SK-N-SH (cell line): Measurements from ENCODE around the gene ANKRD62. TPM values are rescaled to one million over a fixed set of nuclear protein-coding genes. Genes with fewer than 3 reads are reported as not detected.

ENCODE experiments used
- CTCF ChIA-PET: fragments of 300-600, 350-600 bp; formaldehyde crosslinking; extraction: SDS; loops from one replicate; lab custom pipeline; 2021; lab: Yijun Ruan, JAX
- POLR2A ChIA-PET: fragments of 350-600 bp; sonication (Branson Sonifier 250); formaldehyde crosslinking; extraction: SDS; loops from one replicate; lab custom pipeline; 2020; ENCODE audit warnings: antibody characterized with exemption, inconsistent platforms; lab: Yijun Ruan, JAX
- DNase-seq: peaks from one replicate; pipeline ENCODE4 v3.0.0; 2012
- H2AFZ ChIP-seq: fragments of 200-600 bp; sonication (generic); 2 replicates; pipeline ENCODE4 v1.8.1; 2016; ENCODE audit warnings: antibody characterized with exemption, mild to moderate bottlenecking, low read depth
- H3F3A ChIP-seq: fragments of 200-600 bp; sonication (generic); replicated peaks from 2 replicates; pipeline ENCODE3; 2016; ENCODE audit warnings: antibody characterized with exemption, mild to moderate bottlenecking; ENCODE audit not compliant: insufficient read depth
- H3K27ac ChIP-seq, 2 experiments: fragments of 200-500 bp in 1 of 2; fragments of 200-600 bp in 1 of 2; sonication (Bioruptor generic) in 1 of 2; sonication (generic), shearing (Covaris generic) in 1 of 2; 2 replicates each; pipeline versions ENCODE4 v1.5.1 to v1.6.1; 2014 to 2016; ENCODE audit warnings: low read depth in 2 of 2, inconsistent platforms in 1 of 2, low read length in 1 of 2, mild to moderate bottlenecking in 1 of 2, mixed read lengths in 1 of 2
- H3K27me3 ChIP-seq: fragments of 200-600 bp; sonication (generic), shearing (Covaris generic); 2 replicates; pipeline ENCODE4 v1.6.1; 2016; ENCODE audit warnings: mixed run types; ENCODE audit not compliant: insufficient read depth
- H3K36me3 ChIP-seq, 2 experiments: fragments of 200-500 bp in 1 of 2; fragments of 200-600 bp in 1 of 2; sonication (Bioruptor generic) in 1 of 2; sonication (generic) in 1 of 2; replicated peaks in 1 of 2; 2 replicates each; pipeline versions ENCODE3 to v1.5.1; 2014 to 2016; ENCODE audit warnings: low read length in 1 of 2, mild to moderate bottlenecking in 1 of 2; ENCODE audit not compliant: insufficient read depth in 2 of 2, control insufficient read depth in 1 of 2
- H3K4me1 ChIP-seq, 2 experiments: fragments of 200-500 bp in 1 of 2; fragments of 200-600 bp in 1 of 2; sonication (Bioruptor generic) in 1 of 2; sonication (generic), shearing (Covaris generic) in 1 of 2; 2 replicates each; pipeline versions ENCODE4 v1.5.1 to v1.6.1; 2014 to 2016; ENCODE audit warnings: low read depth in 1 of 2, low read length in 1 of 2, mixed run types in 1 of 2; ENCODE audit not compliant: insufficient read depth in 2 of 2, control insufficient read depth in 1 of 2
- H3K4me2 ChIP-seq: fragments of 200-600 bp; sonication (generic), shearing (Covaris generic); 2 replicates; pipeline ENCODE4 v1.6.1; 2017; ENCODE audit warnings: mixed run types
- H3K4me3 ChIP-seq, 2 experiments: fragments of 200-500 bp in 1 of 2; fragments of 200-600 bp in 1 of 2; sonication (Bioruptor generic) in 1 of 2; sonication (generic), shearing (Covaris generic) in 1 of 2; 2 replicates each; pipeline versions ENCODE4 v1.5.1 to v1.8.1; 2014 to 2016; ENCODE audit warnings: low read depth in 2 of 2, inconsistent platforms in 1 of 2, low read length in 1 of 2, mild to moderate bottlenecking in 1 of 2, mixed read lengths in 1 of 2, moderate library complexity in 1 of 2
- H3K79me2 ChIP-seq: fragments of 200-600 bp; sonication (generic); 2 replicates; pipeline ENCODE4 v1.8.1; 2017; ENCODE audit warnings: mild to moderate bottlenecking; ENCODE audit not compliant: insufficient read depth
- H3K9ac ChIP-seq: fragments of 200-600 bp; sonication (generic); 2 replicates; pipeline ENCODE4 v1.6.1; 2017; ENCODE audit warnings: mixed run types
- H3K9me2 ChIP-seq: fragments of 200-600 bp; sonication (generic); 2 replicates; pipeline ENCODE4 v1.6.1; 2017; ENCODE audit warnings: mixed run types
- H3K9me3 ChIP-seq: fragments of 200-600 bp; sonication (generic); 2 replicates; pipeline ENCODE4 v1.6.1; 2017; ENCODE audit warnings: mixed run types, mild to moderate bottlenecking, moderate library complexity
- H4K20me1 ChIP-seq: fragments of 200-600 bp; sonication (generic); 2 replicates; pipeline ENCODE4 v1.6.1; 2017; ENCODE audit warnings: mild to moderate bottlenecking, mixed run types; ENCODE audit not compliant: insufficient read depth
- CHD2 ChIP-seq: fragments of 150-350 bp; IDR thresholded peaks from 2 replicates; pipeline ENCODE4 v1.6.1; 2018; ENCODE audit warnings: low read length; ENCODE audit not compliant: partially characterized antibody
- ELF1 ChIP-seq: IDR thresholded peaks from 2 replicates; pipeline ENCODE4 v1.4.0; 2012
- EP300 ChIP-seq, 2 experiments: IDR thresholded peaks; 2 replicates each; pipeline versions ENCODE4 v1.4.0 to v1.6.1; 2012; ENCODE audit warnings: borderline replicate concordance in 1 of 2, low read depth in 1 of 2, low read length in 1 of 2
- FOSL2 ChIP-seq: IDR thresholded peaks from 2 replicates; pipeline ENCODE4 v1.4.0; 2012; ENCODE audit warnings: low read depth, mild to moderate bottlenecking, moderate library complexity, borderline replicate concordance
- FOXM1 ChIP-seq: IDR thresholded peaks from 2 replicates; pipeline ENCODE4 v1.4.0; 2012; ENCODE audit warnings: low read depth, mild to moderate bottlenecking
- GATA2 ChIP-seq: sonication (generic); formaldehyde crosslinking; IDR thresholded peaks from 2 replicates; pipeline ENCODE4 v1.5.0; 2020; ENCODE audit warnings: mild to moderate bottlenecking, missing genetic modification reagents
- JUND ChIP-seq: IDR thresholded peaks from 2 replicates; pipeline ENCODE4 v1.4.0; 2012
- MAX ChIP-seq: IDR thresholded peaks from 2 replicates; pipeline ENCODE4 v1.4.0; 2012; ENCODE audit warnings: low read depth
- NFIC ChIP-seq: IDR thresholded peaks from 2 replicates; pipeline ENCODE4 v1.4.0; 2012; ENCODE audit warnings: borderline replicate concordance
- NRF1 ChIP-seq: IDR thresholded peaks from 2 replicates; pipeline ENCODE4 v1.6.1; 2012; ENCODE audit warnings: low read depth, mild to moderate bottlenecking, low read length
- PBX3 ChIP-seq: IDR thresholded peaks from 2 replicates; pipeline ENCODE4; 2012
- RCOR1 ChIP-seq: fragments of 150-350 bp; IDR thresholded peaks from 2 replicates; pipeline ENCODE4 v1.6.1; 2017; ENCODE audit warnings: antibody characterized with exemption, low read length
- RXRA ChIP-seq: IDR thresholded peaks from 2 replicates; pipeline ENCODE4 v1.4.0; 2012; ENCODE audit warnings: low read depth, mild to moderate bottlenecking, borderline replicate concordance
- TCF12 ChIP-seq: IDR thresholded peaks from 2 replicates; pipeline ENCODE4 v1.4.0; 2012
- YY1 ChIP-seq: IDR thresholded peaks from 2 replicates; pipeline ENCODE4 v1.4.0; 2012; ENCODE audit warnings: low read depth, mild to moderate bottlenecking
- WGBS: methylation state at CpG from one replicate; pipeline ENCODE4 v1.1.6; 2017; ENCODE audit warnings: low lambda C conversion rate; 5-methylcytosine and 5-hydroxymethylcytosine counted together
- polyA plus RNA-seq, 3 experiments: library from polyadenylated mRNA; depleted of rRNA; stranded (reverse); fragments of >200 nt; gene quantifications; 2 replicates each; pipeline ENCODE4 v1.2.3, GENCODE V29; 2012
- TF ChIP-seq, protein P1 (sequence below): fragments of 150-350 bp; IDR thresholded peaks from 2 replicates; pipeline ENCODE4 v1.6.1; 2017; ENCODE audit warnings: antibody characterized with exemption, low read length, low read depth, borderline replicate concordance
- TF ChIP-seq, protein P2 (sequence below): IDR thresholded peaks from 2 replicates; pipeline ENCODE4 v1.6.1; 2012; ENCODE audit warnings: mild to moderate bottlenecking, low read depth, low read length, moderate library complexity
- TF ChIP-seq, protein P3 (sequence below): IDR thresholded peaks from 2 replicates; pipeline ENCODE4 v1.4.0; 2012; ENCODE audit warnings: low read depth, borderline replicate concordance

Gene ANKRD62
- polyA plus RNA-seq, 1 of the 3 experiments (the other 2 are of a cell fraction) = not detected

GRCh38 chr18:12072996-12073395, 20.6 kb upstream of the ANKRD62 start:
- no peak overlapping the region for H3K27ac ChIP-seq
- no peak overlapping the region for H3K4me2 ChIP-seq
- TF ChIP-seq YY1 (no peak), CHD2 (no peak), FOXM1 (no peak), FOSL2 (no peak), MAX (no peak), JUND (no peak), NFIC (no peak), RCOR1 (no peak), GATA2 (no peak), PBX3 (no peak), EP300 (IDR thresholded peaks at IDR 0.05; ENCODE audit: borderline replicate concordance in 1 of 2, low read depth in 1 of 2, low read length in 1 of 2) (no peak), RXRA (no peak), NRF1 (no peak), ELF1 (no peak), TCF12 (no peak)
- TF ChIP-seq, protein P1, sequence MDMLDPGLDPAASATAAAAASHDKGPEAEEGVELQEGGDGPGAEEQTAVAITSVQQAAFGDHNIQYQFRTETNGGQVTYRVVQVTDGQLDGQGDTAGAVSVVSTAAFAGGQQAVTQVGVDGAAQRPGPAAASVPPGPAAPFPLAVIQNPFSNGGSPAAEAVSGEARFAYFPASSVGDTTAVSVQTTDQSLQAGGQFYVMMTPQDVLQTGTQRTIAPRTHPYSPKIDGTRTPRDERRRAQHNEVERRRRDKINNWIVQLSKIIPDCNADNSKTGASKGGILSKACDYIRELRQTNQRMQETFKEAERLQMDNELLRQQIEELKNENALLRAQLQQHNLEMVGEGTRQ = no peak
- TF ChIP-seq, protein P2, sequence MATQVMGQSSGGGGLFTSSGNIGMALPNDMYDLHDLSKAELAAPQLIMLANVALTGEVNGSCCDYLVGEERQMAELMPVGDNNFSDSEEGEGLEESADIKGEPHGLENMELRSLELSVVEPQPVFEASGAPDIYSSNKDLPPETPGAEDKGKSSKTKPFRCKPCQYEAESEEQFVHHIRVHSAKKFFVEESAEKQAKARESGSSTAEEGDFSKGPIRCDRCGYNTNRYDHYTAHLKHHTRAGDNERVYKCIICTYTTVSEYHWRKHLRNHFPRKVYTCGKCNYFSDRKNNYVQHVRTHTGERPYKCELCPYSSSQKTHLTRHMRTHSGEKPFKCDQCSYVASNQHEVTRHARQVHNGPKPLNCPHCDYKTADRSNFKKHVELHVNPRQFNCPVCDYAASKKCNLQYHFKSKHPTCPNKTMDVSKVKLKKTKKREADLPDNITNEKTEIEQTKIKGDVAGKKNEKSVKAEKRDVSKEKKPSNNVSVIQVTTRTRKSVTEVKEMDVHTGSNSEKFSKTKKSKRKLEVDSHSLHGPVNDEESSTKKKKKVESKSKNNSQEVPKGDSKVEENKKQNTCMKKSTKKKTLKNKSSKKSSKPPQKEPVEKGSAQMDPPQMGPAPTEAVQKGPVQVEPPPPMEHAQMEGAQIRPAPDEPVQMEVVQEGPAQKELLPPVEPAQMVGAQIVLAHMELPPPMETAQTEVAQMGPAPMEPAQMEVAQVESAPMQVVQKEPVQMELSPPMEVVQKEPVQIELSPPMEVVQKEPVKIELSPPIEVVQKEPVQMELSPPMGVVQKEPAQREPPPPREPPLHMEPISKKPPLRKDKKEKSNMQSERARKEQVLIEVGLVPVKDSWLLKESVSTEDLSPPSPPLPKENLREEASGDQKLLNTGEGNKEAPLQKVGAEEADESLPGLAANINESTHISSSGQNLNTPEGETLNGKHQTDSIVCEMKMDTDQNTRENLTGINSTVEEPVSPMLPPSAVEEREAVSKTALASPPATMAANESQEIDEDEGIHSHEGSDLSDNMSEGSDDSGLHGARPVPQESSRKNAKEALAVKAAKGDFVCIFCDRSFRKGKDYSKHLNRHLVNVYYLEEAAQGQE = no peak
- TF ChIP-seq, protein P3, sequence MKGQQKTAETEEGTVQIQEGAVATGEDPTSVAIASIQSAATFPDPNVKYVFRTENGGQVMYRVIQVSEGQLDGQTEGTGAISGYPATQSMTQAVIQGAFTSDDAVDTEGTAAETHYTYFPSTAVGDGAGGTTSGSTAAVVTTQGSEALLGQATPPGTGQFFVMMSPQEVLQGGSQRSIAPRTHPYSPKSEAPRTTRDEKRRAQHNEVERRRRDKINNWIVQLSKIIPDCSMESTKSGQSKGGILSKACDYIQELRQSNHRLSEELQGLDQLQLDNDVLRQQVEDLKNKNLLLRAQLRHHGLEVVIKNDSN = no peak
- no peaks in the 10 kb centered on the region for H4K20me1 ChIP-seq
- ChIA-PET POLR2A (no interaction called here), CTCF (no interaction called here)
- no peak overlapping the region for H2AFZ ChIP-seq
- 29% methylated on average over 1 of the region's 1 CpG for WGBS
- no peaks in the 10 kb centered on the region for H3F3A ChIP-seq
- H3K27me3 ChIP-seq = no peaks in the 10 kb centered on the region; the same call in none of the 2 replicates
- no peaks in the 10 kb centered on the region for H3K9me3 ChIP-seq
- DNase-seq = no peak
- no peak overlapping the region for H3K9ac ChIP-seq
- no peaks in the 10 kb centered on the region for H3K9me2 ChIP-seq
- no peaks in the 10 kb centered on the region; a peak in 1 of 4 replicates for H3K4me1 ChIP-seq
- H3K79me2 ChIP-seq = no peaks in the 10 kb centered on the region
- H3K36me3 ChIP-seq = no peaks in the 10 kb centered on the region
- H3K4me3 ChIP-seq = no peak overlapping the region
